ENCODE data around the gene TECRL. TPM values are rescaled to one million over a fixed set of nuclear protein-coding genes. Genes with fewer than 3 reads are reported as not detected.

The TECRL gene
- total RNA-seq, 1 experiment from 2014 or later, result not detected

DNA sequence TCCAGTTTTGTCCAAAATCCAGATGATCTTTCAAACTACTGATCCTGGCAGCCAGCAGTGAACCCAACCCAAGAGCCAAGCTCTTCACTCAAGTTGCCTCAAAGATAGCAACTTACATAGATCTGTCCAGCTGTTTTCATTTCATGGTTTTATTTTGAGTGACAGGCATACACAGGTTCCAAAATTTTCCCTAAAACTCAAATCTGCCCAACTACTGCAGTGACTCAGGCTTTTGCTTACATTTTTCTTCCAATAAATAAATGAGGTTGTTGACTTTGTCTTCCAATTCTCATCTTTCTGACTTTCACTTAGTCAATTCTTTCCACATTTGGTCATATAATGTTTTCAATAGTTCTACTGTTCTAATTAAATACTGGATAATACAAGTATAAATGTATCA lies 158.8 kb downstream of the TECRL start:
- Histone ChIP-seq H3K4me1 (replicated peaks; ENCODE audit: insufficient read depth) (no peaks in the 10 kb centered on the region), H3K79me2 (ENCODE audit: low read depth) (no peaks in the 10 kb centered on the region), H3K4me3 (no peak overlapping the region), H3F3A (ENCODE audit: insufficient read depth, low read depth) (no peaks in the 10 kb centered on the region), H3K9me2 (ENCODE audit: insufficient read depth) (no peaks in the 10 kb centered on the region), H2AFZ (no peak overlapping the region), H3K9me3 (ENCODE audit: insufficient read depth, low read depth) (no peaks in the 10 kb centered on the region), H3K4me2 (no peak overlapping the region), H3K36me3 (ENCODE audit: low read depth) (no peaks in the 10 kb centered on the region), H4K20me1 (ENCODE audit: insufficient read depth) (no peaks in the 10 kb centered on the region), H3K27ac (no peak overlapping the region), H3K27me3 (ENCODE audit: insufficient read depth, low read depth) (no peaks in the 10 kb centered on the region)
- no peak for DNase-seq
- POLR2A ChIA-PET (ENCODE audit: unreplicated experiment), result no interaction called here
- BruUV-seq (replicated peaks), result no TSS peak
- intact Hi-C loops (cut with micrococcal nuclease; ENCODE audit: unreplicated experiment), result no loop called here
- CTCF ChIA-PET, result no interaction called here
- TF ChIP-seq EZH2 (IDR thresholded peaks at IDR 0.05; ENCODE audit: low read depth) (no peak), CTCF (conservative IDR thresholded peaks at IDR 0.05) (no peak)

DNA sequence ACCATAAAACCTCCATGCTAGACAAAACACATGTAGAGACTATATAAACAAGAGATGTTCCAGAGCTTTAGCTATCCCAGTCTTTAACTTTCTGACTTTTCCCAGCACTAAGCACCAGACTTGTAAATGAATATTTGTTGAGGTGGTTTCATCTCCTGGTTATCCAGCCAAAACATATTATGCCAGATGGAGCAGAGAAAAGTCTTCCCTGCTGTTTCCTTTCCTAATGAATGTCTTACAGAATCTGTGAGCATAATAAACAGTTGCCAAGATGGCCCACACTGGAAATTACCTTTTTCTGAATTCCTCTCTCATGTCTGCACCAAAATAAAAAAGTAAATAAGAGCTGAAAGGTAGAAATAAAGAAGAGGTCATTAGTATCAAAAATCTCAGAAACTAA lies 159.2 kb downstream of the TECRL start:
- H3K4me2 ChIP-seq, result no peak overlapping the region
- no peaks in the 10 kb centered on the region for H4K20me1 ChIP-seq (ENCODE audit: insufficient read depth)
- POLR2A ChIA-PET (ENCODE audit: unreplicated experiment), result no interaction called here
- no peak overlapping the region for H3K27ac ChIP-seq
- TF ChIP-seq EZH2 (IDR thresholded peaks at IDR 0.05; ENCODE audit: low read depth) (no peak), CTCF (conservative IDR thresholded peaks at IDR 0.05) (no peak)
- H3K79me2 ChIP-seq (ENCODE audit: low read depth), result no peaks in the 10 kb centered on the region
- intact Hi-C loops (cut with micrococcal nuclease; ENCODE audit: unreplicated experiment), result no loop called here
- H3F3A ChIP-seq (ENCODE audit: insufficient read depth, low read depth), result no peaks in the 10 kb centered on the region
- no peaks in the 10 kb centered on the region for H3K36me3 ChIP-seq (ENCODE audit: low read depth)
- no peaks in the 10 kb centered on the region for H3K9me2 ChIP-seq (ENCODE audit: insufficient read depth)
- H2AFZ ChIP-seq, result no peak overlapping the region
- no peaks in the 10 kb centered on the region for H3K27me3 ChIP-seq (ENCODE audit: insufficient read depth, low read depth)
- no peak overlapping the region for H3K4me3 ChIP-seq
- no TSS peak for BruUV-seq (replicated peaks)
- CTCF ChIA-PET, result no interaction called here
- no peak for DNase-seq
- H3K9me3 ChIP-seq (ENCODE audit: insufficient read depth, low read depth), result no peaks in the 10 kb centered on the region
- no peaks in the 10 kb centered on the region for H3K4me1 ChIP-seq (replicated peaks; ENCODE audit: insufficient read depth)

GRCh38 chr4:64248186-64248585 lies 161.1 kb downstream of the TECRL start:
- intact Hi-C loops (cut with micrococcal nuclease; ENCODE audit: unreplicated experiment), result no loop called here
- no peak for DNase-seq
- CTCF ChIA-PET, result no interaction called here
- POLR2A ChIA-PET (ENCODE audit: unreplicated experiment), result no interaction called here
- H3K4me2 ChIP-seq, result no peak overlapping the region
- no peaks in the 10 kb centered on the region for H3K9me3 ChIP-seq (ENCODE audit: insufficient read depth, low read depth)
- BruUV-seq (replicated peaks), result no TSS peak
- H3K36me3 ChIP-seq (ENCODE audit: low read depth), result no peaks in the 10 kb centered on the region
- no peak overlapping the region for H3K27ac ChIP-seq
- no peak for TF ChIP-seq CTCF (conservative IDR thresholded peaks at IDR 0.05)
- no peak for TF ChIP-seq EZH2 (IDR thresholded peaks at IDR 0.05; ENCODE audit: low read depth)
- no peak overlapping the region for H3K4me3 ChIP-seq
- H3F3A ChIP-seq (ENCODE audit: insufficient read depth, low read depth), result no peaks in the 10 kb centered on the region
- no peak overlapping the region for H2AFZ ChIP-seq
- no peaks in the 10 kb centered on the region for H3K4me1 ChIP-seq (replicated peaks; ENCODE audit: insufficient read depth)
- no peaks in the 10 kb centered on the region for H4K20me1 ChIP-seq (ENCODE audit: insufficient read depth)
- no peaks in the 10 kb centered on the region for H3K79me2 ChIP-seq (ENCODE audit: low read depth)
- no peaks in the 10 kb centered on the region for H3K9me2 ChIP-seq (ENCODE audit: insufficient read depth)
- H3K27me3 ChIP-seq (ENCODE audit: insufficient read depth, low read depth), result no peaks in the 10 kb centered on the region
